T-helper 1 cell treated with Interleukin-12 subunit alpha and Interleukin-12 subunit beta and Interleukin-4 antibody, amounts not matched to agents 30 ng/mL and 1 ng/mL, for 36 hours (primary cell): ENCODE data around the gene CLIP2. TPM values are rescaled to one million over a fixed set of nuclear protein-coding genes. Genes with fewer than 3 reads are reported as not detected.
"Not testable (repeated sequence)": the region's sequence is repeated elsewhere in the genome, so short reads cannot be mapped to it uniquely, and the experiment has no call there.

Experiments used
- intact Hi-C: fragments of 100-400 bp; cut with micrococcal nuclease; formaldehyde crosslinking; loops from one replicate; pipeline ENCODE4 v1.15.1; 2024
- total RNA-seq: library from RNA; stranded (reverse); gene quantifications from 2 replicates; pipeline ENCODE4 v1.2.3, GENCODE V29; 2022

The CLIP2 gene
- 1.6 and 2.6 TPM in 2 replicates for total RNA-seq

DNA sequence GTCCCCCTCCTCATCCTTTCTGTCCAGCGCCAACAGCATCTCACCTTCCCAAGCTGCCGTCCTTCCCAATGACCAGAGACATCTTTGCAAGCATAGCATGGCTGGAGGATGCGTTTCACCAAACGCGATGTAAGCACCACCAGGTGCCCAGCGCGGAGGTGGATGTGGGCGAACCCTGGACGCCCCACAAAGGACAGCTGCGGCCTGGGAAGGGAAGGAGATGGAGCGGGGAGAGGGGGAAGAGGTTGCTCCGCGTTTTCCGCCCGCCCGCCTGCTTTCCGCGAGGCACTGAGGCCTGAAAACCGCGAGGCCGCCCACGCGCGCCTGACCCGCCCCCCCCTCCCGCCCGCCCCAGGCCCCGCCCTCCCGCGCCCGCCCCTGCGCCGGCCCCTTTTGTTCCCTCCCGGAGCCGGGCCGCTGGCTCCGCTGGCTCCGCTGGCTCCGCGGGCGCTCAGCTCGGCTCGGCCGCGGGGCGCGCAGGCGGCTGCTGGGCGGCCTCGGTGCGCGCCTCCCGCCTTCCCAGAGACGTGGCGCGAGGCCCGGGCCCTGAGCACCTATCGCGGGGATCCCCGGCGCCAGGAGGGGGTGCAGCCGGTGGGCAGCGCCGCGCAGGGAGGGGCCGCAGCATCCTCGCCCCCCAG is at the start of gene CLIP2:
CLIP2 (plus strand) TSS at position 390 of the 641 bp plus-strand sequence. CDS start 28,140 bp downstream, outside the sequence.
- intact Hi-C loops = loop anchor here (1.0 kb wide), 3 partner anchors 19 to 83 kb away; partner anchors contain the start of gene RFC2

DNA sequence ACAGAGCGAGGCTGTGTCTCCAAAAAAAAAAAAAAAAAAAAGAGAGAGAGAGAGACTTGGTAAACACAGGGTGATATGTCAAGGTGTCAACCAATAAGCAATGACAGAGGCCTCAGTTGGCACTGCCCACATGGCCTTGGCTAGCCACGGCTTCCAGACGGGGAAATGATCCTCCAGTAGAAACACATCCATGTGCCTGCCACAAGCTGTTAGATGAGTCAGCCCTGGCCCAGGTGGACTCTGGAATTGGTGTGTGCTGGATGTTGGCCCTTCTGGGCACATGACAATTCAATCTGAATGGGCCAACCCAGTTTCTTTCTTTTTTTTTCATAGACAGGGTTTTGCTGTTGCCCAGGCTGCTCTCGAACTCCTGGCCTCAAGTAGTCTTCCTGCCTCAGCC is 48.7 kb upstream of the CLIP2 start:
- intact Hi-C loops = no loop called here

GRCh38 chr7:74242122-74242443 is 47.1 kb upstream of the CLIP2 start:
- intact Hi-C loops = no loop called here

GRCh38 chr7:74246497-74246896 is 42.7 kb upstream of the CLIP2 start:
- intact Hi-C loops = no loop called here

GRCh38 chr7:74248156-74248555 is 41.1 kb upstream of the CLIP2 start:
- intact Hi-C loops = no loop called here

DNA sequence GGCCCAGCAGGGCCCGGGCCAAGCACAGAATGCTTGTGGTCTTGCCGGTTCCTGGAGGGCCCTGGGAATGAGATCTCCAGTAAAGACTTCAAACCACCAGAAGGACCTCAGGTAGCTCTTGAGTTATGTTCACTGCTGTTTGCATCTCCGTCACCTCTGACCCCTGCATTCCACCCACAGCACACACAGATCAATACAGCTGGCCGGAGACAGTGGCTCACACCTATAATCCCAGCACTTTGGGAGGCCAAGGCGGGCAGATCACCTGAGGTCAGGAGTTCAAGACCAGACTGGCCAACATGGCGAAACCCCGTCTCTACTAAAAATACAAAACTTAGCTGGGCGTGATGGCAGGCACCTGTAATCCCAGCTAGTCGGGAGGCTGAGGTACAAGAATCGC is 40.1 kb upstream of the CLIP2 start:
- intact Hi-C loops = not testable (repeated sequence)

- intact Hi-C loops = loop anchor here (5.0 kb wide), 2 partner anchors 404 to 516 kb away; partner anchors contain the start of genes ABHD11 and GTF2I
Measured at GRCh38 chr7:74252893-74253292, 36.3 kb upstream of the CLIP2 start.

DNA sequence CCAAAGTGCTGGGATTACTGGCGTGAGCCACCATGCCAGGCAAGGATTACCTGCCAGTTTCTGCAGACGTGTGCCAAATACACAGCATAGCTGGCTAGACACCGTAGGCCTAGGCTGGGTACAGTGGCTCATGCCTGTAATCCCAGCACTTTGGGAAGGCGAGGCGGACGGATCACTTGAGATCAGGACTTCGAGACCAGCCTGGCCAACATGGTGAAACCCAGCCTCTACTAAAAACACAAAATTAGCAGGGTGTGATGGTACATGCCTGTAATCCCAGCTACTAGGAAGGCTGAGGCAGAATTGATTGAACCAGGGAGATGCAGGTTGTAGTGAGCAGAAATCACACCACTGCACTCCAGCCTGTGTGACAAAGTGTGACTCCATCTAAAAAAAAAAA is 35.9 kb upstream of the CLIP2 start:
- intact Hi-C loops = loop anchor here (5.0 kb wide), 2 partner anchors 404 to 516 kb away; partner anchors contain the start of genes ABHD11 and GTF2I

DNA sequence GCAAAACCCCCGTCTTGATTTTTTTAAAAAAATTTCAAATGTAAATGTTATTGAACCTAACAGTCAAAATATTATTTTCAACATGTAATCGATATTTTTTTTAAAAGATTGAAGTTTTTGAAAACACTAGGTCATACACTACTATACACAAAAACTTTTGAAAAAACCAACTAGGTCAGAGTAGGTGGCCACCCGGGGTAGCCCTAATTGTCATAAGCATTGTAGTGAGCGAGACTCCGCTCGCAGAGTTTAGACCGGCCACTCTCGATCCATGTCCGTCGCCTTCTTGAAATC is 35.4 kb upstream of the CLIP2 start:
- intact Hi-C loops = loop anchor here (1.0 to 5.0 kb wide), 11 partner anchors 16 to 675 kb away; partner anchors contain the start of genes ABHD11, CLIP2, EIF4H and GTF2I

- intact Hi-C loops = loop anchor here (1.0 to 5.0 kb wide), 11 partner anchors 15 to 675 kb away; partner anchors contain the start of genes ABHD11, CLIP2, EIF4H and GTF2I
Measured at GRCh38 chr7:74254129-74254857, 34.9 kb upstream of the CLIP2 start, which contains the start of gene RFC2. TSS of gene RFC2 (minus strand) at chr7:74254399. CDS start at chr7:74254383, 16 bp downstream.

DNA sequence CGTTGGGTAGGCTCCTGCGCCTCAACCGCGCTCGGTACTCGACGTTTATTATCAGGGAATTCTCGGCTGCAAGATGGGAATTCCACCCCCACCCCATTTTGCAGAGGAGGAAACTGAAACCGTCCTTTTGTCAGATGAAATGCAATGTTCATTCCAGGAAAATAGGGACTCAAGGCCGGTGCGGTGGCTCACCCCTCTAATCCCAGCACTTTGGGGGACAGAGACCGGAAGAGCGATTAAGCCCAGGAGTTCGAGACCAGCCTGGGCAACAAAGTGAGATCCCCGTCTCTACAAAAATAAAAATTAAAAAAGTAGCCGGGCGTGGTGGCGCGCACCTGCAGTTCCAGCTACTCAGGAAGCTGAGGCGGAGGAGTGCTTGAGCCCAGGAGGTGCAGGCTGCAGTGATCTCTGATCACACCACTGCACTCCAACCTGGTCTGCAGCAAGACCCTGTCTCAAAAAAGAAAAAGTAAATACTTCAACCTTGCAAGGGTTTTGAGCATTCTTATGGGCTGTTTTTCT is 34.3 kb upstream of the CLIP2 start:
- intact Hi-C loops = loop anchor here (1.0 to 5.0 kb wide), 11 partner anchors 14 to 676 kb away; partner anchors contain the start of genes ABHD11, CLIP2, EIF4H and GTF2I

GRCh38 chr7:74255461-74255860 is 33.7 kb upstream of the CLIP2 start:
- intact Hi-C loops = loop anchor here (2.0 kb wide), 1 partner anchor 677 kb away; the partner anchor contains the start of gene TBL2

DNA sequence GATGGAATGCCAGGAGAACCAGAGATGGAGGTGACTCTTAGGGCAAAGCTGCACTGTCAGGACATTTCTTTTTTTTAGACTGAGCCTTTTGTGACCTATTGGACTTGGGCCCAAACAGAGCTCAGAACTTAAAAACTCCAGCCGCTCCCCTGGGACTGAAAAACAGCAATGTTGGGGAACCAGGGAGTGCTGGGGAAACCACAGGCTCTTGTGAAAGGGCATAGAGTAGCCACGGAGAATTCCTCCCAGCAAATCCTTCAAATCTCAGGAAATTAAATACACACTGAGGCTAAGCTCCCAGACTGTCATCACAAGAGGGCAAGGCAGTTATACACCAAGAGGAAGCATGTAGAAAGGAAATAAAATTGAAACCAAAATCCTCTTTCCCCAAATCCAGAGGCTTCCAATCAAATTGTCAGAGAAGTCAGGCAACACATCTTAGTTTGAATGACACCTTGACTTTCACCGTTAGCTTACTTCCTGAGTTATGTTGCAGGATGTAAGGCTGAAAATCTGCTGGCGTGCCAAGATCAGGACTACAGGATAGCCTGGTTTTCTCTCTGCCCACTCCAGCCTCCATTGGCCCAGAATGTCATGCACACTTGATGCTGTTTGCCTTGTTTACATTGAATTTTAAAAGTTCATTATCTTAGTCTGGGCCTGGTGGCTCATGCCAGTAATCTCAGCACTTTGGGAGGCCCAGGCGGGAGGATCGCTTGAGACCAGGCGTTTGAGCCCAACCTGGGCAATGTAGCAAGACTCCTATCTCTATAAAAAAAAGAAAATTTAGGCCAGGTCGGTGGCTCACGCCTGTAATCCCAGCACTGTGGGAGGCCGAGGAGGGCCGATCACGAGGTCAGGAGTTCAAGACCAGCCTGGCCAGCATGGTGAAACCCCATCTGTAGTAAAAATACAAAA is 32.5 kb upstream of the CLIP2 start:
- intact Hi-C loops = no loop called here

DNA sequence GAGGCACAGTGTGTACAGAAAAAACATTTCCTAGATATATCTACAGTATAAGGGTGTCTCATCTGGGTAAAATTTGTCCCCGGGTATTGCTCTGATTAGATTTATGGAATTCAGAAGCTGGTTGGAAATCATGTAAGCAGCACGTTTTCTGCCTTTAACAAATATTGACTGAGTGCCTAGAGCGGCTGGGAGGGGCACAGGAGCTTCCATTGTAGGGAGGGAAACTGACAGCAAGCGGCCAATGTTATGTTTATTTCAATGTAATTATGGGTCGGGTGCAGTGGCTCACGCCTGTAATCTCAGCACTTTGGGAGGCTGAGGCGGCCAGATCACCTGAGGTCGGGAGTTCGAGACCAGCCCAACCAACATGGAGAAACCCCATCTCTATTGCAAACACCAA is 30.6 kb upstream of the CLIP2 start:
- intact Hi-C loops = no loop called here

DNA sequence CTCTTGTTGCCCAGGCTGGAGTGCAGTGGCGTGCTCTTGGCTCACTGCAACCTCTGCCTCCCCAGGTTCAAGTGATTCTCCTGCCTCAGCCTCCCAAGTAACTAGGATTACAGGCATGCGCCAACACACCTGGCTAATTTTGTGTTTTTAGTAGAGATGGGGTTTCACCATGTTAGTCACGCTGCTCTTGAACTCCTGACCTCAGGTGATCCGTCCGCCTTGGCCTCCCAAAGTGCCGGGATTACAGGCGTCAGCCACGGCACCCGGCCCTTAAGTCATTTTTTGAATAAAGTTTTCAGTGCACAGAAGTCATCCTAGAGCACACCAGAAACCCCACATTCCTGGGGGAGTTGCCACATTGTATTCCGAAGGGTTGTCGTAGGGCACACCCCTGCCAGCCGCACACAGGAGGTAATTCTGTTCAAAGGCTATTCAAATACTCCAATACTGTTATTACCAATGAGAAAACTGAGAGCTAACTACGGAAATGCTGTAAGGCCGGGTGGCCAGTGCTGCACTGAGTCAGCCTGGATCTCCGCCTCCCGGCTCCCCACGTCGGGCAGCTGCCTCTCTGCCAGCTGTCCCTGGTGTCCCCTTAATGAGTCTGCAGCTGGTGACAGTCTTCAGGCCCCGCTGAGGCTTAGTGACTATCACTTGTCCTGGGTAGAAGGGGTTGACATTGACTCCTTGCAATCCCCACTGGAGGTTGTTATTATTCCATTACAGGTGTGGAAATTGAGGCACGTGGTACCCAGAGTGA is 26.4 kb upstream of the CLIP2 start:
- intact Hi-C loops = no loop called here

DNA sequence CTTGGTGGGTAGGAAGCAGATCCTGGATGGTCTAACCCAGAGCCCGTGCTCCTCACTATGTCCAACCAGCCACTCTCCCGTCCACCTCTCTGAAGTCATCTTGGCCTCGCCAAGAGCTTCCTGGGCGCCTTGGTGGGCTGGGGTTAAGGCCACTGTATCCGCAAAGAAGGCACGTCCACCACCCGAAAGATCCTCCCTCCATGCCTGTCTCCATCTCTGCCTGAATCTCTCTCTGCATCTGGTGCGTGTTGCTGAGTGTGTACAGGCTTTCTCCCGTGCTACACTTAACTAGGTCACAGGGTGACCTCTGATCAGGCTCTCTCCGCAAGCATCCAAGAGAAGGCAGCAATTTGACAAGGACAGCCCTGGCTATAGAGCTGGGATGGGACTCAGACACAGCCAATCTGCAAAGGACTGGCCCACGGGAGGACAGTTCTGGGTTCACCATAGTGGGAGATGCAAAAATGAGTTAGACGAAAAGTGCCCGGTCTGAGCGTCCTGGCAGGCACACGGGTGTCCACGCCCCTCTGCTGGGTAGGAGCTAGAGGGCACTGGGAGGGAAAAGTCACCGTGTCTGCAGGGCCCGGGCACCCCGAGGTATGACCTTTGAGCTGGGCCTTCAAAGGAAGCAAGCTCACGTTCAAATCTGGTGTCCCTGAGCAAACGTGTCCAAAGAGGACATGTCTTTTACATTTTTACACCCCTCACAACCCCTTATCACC is 25.6 kb upstream of the CLIP2 start:
- intact Hi-C loops = no loop called here

DNA sequence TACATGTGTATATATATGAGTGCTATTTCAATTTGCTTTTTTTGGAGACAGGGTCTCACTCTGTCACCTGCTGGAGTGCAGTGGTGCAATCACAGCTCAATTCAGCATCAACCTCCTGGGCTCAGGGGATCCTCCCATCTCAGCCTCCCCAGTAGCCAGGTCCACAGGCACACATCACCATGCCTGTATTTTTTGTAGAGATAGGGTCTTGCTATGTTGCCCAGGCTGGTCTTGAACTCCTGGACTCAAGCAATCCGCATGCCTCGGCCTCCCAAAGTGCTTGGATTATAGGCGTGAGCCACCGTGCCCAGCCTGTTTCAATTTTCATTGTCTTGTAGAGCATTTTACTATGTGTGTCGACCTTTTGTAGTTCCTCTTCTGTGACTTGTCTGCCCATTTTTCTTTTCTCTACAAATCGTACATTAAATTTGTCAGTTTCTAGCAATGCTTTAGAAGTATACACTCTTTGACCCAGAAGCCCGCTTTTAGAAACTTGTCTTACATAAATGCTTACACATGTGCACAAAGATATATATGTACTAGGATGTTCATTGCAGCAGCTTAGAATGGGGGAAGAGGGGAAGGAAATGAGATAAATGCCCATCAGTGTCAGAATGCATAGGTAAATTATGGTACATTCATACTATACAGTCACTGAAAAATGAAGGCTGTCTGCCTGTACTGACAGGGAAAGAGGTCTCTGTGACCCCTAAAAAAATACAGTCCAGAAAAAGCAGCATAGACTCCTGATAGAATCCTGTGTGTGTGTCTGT is 22.8 kb upstream of the CLIP2 start:
- intact Hi-C loops = no loop called here

DNA sequence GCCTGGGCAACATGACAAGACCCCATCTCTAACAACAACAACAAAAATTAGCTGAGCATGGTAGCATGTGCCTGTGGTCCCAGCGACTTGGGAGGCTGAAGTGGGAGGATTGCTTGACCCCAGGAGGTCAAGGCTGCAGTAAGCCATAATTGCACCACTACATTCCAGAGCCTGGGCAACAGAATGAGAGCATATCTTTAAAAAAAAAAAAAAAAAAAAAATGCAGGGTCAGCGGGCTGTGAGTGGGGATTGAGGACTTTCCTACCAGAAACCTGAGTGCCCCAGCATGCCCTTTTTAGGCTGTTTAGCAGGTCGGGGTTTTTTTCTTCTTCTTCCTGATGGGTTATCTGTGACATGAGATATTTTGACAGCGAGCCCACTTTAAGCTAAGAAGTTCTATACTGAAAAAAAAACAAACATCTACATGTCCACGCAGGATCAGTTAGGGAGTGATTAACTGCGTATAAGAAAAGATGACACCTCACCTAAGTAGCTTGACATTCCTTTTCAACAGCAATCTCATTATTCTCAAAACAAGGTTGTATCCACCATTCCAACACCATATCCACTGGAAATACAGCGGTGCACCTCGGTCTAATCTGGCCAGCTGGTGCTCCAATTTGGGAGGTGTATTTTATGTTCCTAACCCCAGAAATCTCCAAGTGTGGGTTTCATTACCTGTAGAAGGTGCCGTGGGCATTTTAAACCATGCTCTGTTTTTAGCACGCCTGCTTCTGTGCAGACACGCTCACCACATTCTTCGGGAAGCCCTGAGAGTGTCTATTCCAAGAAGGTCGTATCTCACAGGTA is 21.2 kb upstream of the CLIP2 start:
- intact Hi-C loops = no loop called here
